GM23248 (cell line): Measurements from ENCODE around the gene AKR1C1.
"Not testable (repeated sequence)": the region's sequence is repeated elsewhere in the genome, so short reads cannot be mapped to it uniquely, and the experiment has no call there.

Experiments
- EZH2 ChIP-seq: fragments of 200-600 bp; sonication (generic); IDR thresholded peaks from 2 replicates; pipeline ENCODE4 v1.6.1; 2018; ENCODE audit warnings: antibody characterized with exemption, mild to moderate bottlenecking; ENCODE audit not compliant: insufficient read depth, poor library complexity, severe bottlenecking
- EZH2phosphoT487 ChIP-seq: fragments of 200-600 bp; sonication (generic); IDR thresholded peaks from 2 replicates; pipeline ENCODE4 v1.6.1; 2018; ENCODE audit warnings: antibody characterized with exemption, moderate library complexity, mild to moderate bottlenecking, low read depth; ENCODE audit not compliant: insufficient read depth

DNA sequence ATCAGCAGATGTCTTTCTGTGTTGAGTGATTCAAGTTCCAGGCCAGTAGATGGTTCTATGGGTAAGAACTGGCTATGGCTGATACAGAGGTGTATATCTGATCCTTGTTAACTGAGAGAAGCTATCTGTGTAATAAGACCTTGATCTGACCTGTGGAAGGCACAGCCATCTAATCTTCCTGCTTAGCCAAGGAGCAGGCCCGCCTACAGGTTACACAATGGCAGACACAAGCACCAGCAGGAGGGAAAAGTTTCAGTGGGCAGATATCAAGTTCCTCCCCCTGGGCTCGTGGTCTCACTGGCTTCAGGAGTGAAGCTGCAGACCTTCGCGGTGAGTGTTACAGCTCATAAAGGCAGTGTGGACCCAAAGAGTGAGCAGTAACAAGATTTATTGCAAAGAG is 68.4 kb downstream of the AKR1C1 start:
- not testable (repeated sequence) for TF ChIP-seq EZH2, EZH2phosphoT487
